GM21390 (cell line): ENCODE results near the gene ULBP1.
"Not testable (repeated sequence)": the region's sequence is repeated elsewhere in the genome, so short reads cannot be mapped to it uniquely, and the experiment has no call there.

Experiments used
- ATAC-seq: cut with Tn5 transposase; IDR thresholded peaks from one replicate; pipeline ENCODE4 v1.9.1; 2021; ENCODE audit not compliant: unreplicated experiment

The ULBP1 gene

DNA sequence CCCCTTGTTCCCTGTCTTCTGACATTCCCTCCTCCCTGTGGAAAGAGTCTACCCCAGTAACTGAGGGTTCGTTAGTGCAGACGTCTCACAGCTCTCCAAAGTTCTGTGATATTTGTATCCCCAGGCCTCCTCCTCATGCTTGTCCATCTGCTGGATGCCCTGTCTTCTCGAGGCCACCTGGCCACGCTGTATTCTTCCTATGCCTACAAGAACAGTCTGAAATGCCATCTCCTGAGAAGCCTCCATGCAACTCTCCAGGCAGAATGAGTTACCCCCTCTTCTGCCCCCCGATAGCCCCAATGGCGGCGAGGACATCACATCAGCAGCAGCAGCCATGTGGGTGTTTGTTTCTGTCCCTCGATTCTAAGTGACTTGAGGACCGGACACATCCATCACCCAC lies 12.6 kb upstream of the ULBP1 start:
- no peak for ATAC-seq

DNA sequence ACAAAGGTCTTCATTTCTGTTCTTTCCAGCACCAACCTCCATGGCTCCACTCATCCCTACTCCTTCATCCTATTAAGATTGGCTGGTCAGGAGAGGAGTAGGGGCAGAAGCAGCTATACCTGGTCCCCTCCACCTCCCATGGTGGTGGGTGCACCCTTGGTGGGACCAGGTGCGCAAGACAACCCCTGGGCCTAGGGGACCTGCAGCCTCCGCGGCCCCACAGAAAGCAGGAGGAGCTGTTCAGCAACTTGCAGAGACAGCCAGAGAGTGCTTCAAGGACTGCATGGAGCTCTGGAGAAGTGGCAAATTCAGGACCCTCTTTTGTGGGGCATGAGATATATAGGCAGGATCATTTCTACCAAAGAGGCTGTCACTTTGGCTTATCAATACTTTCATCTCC lies 12.1 kb upstream of the ULBP1 start:
- no peak for ATAC-seq

DNA sequence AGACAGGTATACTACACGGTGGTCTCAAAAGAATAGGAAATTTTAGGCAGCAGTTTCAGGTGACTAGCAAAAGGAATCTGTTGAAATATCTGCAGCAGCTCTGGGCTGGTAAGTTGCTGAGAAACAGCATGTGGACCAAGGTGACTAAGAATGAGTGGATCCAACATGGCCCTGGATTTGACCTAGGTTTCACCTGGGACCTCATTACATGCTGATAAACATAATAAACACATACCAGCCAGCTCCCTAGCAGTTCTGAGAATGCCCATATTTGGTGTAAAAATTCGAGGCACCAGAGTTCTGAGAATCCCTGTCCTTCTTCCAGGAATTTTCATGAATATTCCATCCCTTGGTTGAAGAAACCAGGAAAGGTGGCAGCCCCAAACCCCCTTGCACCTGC lies 10.4 kb upstream of the ULBP1 start:
- ATAC-seq: not testable (repeated sequence)

DNA sequence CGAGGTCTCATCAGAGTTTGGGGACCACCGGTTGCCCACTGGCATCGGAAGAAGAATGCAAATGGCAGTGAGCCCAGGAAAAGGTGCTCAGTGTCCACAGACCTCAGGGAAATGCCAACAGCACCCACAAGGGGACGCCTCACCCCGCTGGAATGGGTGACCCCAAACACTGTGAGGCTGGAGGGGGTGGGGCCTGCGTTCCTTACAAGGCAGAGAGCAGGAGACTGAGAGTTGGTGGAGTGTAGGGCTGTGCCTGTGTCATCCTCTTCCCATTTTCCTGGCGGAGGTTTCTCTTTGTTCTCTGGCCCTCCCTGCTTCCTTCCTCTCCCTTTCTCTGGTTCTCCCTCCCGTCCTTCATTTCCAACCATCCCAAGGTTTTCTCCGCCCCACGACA lies 9.8 kb upstream of the ULBP1 start:
- ATAC-seq: not testable (repeated sequence)

DNA sequence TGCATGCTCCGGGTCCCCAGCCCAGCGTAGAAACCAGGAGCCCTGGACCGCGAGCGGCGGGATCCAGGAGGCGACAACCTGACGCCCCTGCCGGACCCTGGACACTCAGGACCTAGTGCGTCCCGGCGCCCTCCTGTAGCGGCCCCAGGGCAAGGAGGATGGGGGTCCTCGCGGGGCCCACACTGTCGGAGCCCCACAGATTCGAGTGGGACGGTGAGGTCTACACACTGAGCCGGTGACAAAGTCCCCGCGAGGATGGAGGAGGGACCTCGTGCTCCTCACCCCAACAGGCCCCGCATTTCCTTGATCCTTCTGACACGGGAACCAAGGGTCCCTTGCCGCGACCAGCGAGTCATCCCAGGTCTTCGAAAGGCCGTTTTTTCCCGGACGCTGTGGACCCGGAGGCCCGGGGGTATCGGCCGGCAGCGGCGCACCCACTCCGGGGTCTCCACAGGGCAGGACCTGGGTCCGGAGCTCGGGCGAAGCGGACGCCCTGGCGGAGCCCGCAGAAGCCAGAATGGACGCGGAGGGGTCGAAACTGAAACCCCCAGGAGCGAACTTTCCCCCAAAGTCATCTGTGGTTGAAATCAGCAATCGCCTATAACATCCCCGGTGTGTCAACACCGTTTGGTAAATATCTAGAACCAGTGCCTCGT lies 9.3 kb upstream of the ULBP1 start:
- not testable (repeated sequence) for ATAC-seq

DNA sequence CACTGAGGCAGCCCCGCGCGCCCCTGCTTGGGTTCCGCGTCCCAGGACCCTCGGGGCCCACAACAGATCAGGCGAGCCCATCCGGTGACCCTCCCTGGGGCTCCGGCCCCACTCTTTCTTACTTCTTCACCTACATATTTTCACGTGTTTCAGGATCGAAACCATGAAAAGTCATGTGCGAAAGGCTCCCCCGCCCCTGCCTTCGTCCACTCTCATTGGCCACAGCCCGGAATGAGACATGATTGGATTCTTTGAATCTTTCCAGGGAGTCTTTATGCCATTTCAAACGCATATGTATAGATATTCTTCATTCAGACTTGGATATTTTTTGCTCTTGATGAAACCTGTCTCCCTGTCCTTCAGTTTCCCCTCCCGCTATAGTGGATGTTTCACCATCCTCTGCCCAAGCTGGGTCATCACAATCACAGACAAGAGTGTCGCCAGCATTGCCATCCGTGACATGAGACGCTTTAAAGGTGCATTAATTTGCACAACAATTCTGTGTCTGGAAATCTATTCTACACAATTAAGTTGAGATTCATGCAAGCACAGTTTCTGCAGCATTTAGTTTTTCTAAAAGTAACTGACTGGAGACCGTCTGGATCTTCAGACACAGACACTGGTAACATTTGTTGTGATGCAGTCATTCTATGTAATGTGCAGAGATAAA lies 8.6 kb upstream of the ULBP1 start:
- ATAC-seq: not testable (repeated sequence)

DNA sequence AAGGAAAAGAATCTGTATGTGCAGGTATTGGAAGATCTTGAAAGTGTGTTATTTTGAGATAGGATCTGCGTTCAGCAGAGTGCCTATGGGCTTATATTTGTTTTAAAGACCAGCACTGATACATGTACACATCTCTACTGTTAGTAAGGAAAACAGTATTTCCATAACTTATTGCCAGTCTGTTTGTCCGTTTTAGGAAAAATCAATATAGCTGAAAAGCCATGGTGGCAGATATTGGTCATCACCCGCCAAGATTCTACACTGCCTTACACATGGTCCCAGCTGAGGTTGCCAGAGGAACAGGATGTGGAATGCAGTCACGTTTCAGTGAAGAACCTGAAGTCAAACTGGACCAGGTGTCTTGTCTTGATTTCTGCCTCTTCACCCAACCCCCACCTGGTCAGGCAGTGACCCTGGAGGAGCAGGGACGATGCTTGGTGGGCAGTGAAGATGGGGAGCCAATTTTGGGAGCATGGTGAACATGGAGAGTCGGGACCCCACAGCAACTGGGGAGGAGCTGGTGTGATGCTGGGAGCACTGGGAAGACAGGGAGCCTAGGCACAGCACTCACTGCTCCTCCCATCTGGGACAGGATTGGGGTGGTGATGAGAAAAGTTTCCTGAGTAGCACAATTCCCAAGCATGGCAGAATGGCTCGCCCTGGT lies 8.0 kb upstream of the ULBP1 start:
- ATAC-seq: not testable (repeated sequence)

DNA sequence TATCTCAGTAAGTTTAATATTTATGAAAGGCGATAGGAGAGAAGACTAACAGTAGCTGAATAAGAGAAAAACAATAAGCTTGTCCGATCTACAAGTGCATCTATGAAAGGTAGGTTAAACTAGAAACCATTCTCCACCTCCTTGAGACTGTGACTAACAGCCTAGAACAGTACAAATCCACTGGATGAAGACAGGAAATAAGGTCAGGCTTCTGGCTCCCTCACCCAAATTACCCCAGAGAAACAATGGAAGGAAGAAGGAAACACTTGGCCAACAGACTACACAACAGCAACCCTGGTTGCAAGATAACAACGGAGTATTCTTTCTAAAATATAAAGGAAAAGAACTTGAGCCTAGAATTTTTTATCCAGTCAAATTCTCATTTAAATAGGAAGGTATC lies 5.6 kb upstream of the ULBP1 start:
- ATAC-seq: not testable (repeated sequence)

DNA sequence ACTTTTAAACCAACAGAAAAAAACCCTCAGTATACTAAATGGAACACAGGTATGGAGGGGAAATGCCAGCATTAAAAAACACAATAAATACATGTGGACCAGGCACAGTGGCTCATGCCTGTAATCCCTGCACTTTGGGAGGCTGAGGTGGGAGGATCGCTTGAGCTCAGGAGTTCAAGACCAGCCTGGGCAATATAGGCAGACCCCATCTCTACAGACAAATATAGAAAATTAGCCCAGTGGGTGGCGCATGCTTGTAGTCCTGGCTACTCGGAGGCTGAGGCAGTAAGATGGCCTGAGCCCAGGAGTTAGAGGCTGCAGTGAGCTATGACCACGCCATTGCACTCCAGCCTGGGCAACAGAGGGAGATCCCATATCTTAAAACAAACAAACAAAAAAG lies 3.9 kb upstream of the ULBP1 start:
- not testable (repeated sequence) for ATAC-seq

DNA sequence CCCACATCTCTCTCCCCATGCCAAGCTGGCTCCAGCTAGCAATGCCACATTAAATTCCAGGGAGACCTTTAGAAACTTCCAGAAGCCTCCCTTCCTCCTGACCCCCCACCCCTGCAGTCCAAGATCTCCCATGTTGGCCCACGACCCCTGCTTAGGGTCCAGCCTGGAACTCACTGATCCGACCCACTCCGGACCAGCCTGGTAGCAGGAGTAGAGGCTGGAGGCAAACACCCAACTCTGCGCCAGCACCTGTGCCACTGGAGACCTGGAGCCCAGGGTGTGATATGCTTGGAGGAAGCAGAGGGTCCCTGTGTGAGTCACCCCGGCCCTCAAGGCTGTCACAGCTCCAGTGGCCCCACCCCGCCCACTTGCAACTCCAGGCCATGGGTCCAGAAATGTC lies 3.3 kb upstream of the ULBP1 start:
- no peak for ATAC-seq

DNA sequence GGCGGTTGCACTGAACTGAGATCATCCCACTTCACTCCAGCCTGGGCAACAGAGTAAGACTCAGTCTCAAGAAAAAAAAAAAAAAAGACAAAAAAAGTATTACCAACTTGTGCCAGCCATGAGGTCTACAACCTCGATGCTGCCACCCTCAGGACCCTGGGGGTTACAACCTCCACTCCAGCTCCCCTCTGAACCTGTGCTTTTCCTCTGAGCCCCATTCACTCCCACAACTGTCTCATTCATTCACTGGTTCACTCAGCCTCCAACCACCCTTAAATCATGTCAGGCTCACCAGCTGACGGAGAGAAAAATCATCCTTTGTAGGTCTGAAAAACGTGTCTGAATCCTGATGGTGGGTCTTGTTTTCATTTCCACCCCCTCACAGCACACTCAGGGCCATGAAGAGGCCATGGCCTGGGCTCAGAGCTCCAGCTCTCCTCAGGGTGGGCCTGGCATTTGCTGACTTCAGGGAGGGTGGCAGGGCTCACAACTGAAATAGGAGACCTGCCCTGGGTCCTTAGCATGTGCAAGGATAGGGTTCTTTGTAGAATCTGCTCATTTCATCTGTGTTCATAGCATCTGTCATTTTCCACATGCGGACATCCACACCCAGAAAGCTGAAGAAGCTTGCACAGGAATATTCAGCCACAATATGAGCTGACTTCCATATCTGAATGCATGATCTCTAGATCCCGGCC lies 1.9 kb upstream of the ULBP1 start:
- no peak for ATAC-seq

DNA sequence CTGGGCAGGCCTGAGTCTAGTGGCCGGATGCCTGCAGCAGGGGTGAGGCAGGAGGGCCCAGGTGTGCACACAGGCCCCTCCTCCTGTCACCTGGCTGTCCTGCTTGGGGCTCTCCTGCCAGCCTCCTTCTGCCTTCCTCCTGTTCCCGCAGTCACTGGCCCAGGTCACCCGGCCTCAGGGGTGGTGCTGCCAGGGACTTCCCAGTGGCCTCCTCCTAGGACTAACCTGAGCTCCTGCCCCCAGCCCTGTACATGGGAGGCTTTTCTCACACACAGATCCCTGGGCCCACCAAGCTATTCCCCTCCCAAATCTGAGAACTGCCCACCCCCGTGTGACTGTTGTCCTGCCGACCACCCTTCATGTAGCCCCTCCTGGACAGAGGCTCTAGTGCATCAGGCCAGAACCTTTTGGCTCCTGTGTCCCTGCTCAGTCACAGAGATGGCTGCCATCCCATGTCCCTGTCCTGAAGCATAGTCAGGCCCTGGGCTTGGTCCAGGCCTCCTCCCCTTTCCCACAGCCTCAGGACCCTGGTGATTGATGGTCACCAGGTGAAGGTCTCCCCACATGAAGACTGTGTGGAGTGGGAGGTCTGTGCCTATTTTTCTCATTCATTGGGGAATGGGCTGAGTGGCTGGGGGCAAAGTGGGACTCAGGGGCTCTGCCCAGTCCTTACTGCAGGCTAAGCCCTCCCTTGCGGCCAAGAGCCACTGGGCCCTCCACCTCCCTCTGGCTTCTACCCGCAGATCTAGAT lies 1.1 kb upstream of the ULBP1 start:
- no peak for ATAC-seq

DNA sequence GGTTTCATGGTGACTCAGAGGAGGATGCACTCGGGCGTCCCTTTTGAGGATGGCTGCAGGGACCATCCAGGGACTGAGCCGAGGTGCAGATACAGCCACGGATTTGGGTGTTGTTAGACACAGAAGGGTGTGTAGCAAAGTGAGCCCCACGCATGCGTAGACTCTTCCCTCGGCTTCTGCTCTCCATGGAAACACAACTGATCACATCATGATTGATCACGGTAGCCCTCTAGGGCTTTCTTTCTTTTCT lies 606 bp upstream of the ULBP1 start:
- no peak for ATAC-seq

DNA sequence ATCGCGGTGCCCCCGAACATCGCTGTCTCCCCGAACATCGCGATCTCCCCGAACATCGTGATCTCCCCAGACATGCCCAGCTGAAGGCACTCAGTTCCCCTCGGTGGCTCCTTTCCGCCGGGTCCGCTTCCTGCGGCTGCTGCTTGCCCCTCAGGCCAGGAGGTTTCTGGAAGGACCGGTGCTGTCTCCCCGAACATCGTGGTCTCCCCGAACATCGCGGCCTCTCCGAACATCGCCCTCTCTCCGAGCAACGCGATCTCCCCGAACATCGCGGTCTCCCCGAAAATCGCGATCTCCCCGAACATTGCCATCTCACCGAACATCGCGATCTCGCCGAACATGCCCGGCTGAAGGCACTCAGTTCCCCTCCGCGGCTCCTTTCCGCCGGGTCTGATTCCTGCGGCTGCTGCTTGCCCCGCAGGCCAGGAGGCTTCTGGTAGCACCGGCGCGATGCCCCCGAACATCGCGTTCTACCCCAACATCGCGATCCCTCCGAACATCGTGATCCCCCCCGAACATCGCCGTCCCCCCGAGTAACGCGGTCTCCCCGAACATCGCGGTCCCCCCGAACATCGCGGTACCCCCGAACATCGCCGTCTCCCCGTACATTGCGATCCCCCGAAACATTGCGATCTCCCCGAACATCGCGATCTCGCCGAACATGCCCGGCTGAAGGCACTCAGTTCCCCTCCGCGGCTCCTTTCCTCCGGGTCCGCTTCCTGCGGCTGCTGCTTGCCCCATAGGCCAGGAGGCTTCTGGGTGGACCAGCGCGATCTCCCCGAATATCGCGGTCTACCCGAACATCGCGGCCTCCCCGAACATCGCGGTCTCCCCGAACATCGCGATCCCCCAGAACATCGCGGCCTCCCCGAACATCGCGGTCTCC lies 808 bp downstream of the ULBP1 start:
- no peak for ATAC-seq

DNA sequence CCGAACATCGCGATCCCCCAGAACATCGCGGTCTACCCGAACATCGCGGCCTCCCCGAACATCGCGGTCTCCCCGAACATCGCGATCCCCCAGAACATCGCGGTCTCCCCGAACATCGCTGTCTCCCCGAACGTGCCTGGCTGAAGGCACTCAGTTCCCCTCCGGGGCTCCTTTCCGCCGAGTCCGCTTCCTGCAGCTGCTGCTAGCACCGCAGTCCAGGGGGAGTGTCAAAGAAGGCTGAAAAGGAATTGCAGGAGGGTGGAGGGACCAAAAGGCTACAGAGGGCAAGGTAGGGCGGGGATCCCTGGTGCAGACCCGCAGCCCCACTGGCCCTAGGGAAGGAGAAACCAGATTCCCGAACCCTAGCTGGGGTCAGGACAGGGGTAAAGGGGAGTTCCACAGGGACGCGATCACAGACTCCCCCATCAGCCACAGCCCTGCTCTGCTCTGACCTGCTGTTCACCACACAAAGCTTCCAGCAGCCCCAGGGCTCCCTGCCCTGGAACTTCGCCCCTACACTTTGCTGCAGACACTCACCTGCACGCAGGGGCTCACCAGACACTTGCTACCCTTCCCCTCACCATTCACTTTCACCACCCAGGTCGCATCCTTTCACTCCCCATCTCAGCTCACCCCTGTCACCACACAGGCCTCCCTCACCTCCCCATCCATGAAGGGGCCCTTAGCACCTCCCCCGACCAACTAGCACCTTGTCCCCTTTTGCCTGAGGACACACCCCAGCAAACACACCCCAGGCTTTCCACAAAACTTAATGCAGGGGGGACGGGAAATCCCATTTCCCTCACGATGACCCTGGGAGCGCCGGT lies 1.7 kb downstream of the ULBP1 start:
- no peak for ATAC-seq

DNA sequence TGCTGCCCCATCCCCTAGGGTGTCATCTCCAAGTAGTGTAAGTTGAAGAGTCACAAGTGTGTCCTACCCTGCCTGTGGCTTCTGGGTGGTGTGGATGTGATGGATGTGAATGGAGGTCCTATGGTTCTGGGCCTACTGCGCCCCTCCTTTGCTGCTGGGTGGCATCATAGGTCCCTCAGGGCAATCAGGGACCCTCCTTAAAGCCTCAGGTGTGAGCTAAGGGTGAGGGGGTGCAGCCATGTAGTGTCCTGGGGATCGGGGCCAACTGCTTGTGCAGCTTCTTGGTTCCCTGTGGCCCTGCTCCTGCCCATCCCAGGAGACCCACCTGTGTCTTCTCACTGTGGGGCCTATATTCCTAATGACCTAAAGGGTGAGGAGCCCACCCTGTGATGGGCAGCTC lies 2.6 kb downstream of the ULBP1 start:
- not testable (repeated sequence) for ATAC-seq

DNA sequence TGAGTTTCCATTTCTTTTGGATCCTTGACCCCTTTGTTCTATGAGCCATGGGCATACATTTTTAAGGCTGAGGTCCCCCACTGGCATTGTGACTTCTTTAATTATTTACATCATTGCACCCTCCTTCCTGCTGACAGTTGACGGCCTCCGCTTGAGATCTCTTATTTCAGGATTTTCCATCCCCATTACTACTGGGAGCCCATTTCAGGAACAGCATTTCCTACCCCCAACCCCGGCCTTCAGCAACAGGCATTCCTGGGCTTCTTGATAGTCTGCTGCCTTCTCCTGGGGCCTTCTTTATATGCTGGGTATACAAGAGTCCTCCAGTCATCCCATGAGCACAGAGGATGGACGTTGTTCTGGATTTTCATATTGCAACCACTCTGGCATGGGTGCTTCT lies 3.8 kb downstream of the ULBP1 start:
- ATAC-seq: no peak

DNA sequence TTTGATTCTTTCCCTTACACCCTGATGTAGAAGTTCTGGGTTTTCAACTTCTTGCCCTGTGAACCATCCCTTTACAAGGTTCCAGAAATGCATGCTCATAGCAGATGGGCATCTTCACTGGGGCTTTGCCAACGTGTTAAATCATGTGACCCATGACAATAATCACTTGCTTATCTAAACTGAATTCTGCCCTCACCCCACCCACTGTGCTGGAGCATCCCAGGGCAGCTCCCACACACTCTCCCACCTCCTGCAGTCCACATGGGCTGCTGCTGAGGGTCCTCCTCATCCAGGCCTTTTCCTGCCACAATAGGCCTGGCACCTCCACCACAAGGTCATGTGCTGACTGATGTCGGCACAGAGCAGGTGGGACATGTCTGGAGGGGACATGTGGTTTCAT lies 4.3 kb downstream of the ULBP1 start:
- ATAC-seq: not testable (repeated sequence)

DNA sequence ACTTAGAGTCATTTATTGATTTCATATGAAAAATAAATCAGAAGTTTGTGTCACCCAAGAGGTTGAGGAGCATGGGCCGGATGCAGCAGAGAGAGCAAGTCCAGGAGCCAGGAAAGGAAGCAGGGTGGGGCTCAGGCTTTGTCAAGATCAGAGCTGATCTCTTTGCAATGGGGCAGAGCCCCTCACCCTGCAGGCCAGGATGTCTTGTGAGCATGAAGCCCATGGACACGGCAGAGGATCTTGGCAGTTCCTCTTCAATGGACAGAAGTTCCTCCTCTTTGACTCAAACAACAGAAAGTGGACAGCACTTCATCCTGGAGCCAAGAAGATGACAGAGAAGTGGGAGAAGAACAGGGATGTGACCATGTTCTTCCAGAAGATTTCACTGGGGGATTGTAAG lies 5.2 kb downstream of the ULBP1 start:
- not testable (repeated sequence) for ATAC-seq

DNA sequence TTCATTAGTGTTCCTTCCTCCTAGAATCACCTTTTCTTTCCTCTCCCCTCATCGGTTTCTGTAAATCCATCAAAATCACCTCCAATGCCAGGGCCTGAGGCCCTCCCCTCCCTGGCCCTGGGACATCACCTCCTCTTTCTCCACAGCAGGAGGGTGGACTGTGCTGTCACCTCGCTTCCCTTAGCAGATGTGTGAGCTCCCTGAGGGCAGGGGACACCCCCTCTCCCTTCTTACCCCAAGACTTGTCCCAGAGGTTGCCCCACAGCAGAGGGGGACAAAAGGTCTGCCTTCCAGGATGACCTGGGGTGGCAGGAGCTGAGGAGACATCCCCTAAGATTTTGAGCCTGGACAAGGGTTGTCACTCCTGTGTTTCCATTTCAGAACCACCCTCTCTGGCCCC lies 5.9 kb downstream of the ULBP1 start:
- no peak for ATAC-seq
